ENCODE measurements around the gene LRRC4C.

- TF ChIP-seq CTCF (IDR thresholded peaks at IDR 0.05; ENCODE audit: low read length) (no peak), EZH2 (IDR thresholded peaks at IDR 0.05; ENCODE audit: borderline replicate concordance, low read length) (no peak)
These were observed 170.0 kb downstream of the LRRC4C start for GRCh38 chr11:41289408-41289807.

Measured in OCI-LY1 (cell line).